OCI-LY3 (cell line): ENCODE data around the gene NELL2.
"Not testable (repeated sequence)": the region's sequence is repeated elsewhere in the genome, so short reads cannot be mapped to it uniquely, and the experiment has no call there.

ENCODE experiments used
- H2AFZ ChIP-seq: fragments of 200-600, 300-600 bp; shearing (Covaris generic); 2 replicates; pipeline ENCODE4 v1.6.0; 2014; ENCODE audit warnings: antibody characterized with exemption, low read depth, low read length
- H3K27ac ChIP-seq: fragments of 200-600, 300-600 bp; sonication (generic); 2 replicates; pipeline ENCODE4 v1.5.1; 2014; ENCODE audit warnings: mild to moderate bottlenecking, low read length, moderate library complexity, mixed read lengths
- H3K27me3 ChIP-seq: fragments of 200-600, 300-600 bp; sonication (generic); 2 replicates; pipeline ENCODE4 v1.6.1; 2014; ENCODE audit warnings: low read depth, low read length, mixed read lengths
- H3K36me3 ChIP-seq: fragments of 200-600, 300-600 bp; sonication (generic); replicated peaks from 2 replicates; pipeline ENCODE3; 2014; ENCODE audit warnings: low read depth, low read length, mixed read lengths
- H3K4me1 ChIP-seq: fragments of 300-600, 200-600 bp; sonication (generic); 2 replicates; pipeline ENCODE4 v1.6.1; 2014; ENCODE audit warnings: low read length, mixed read lengths
- H3K4me2 ChIP-seq: fragments of 200-600, 300-600 bp; sonication (generic); 2 replicates; pipeline ENCODE4 v1.6.1; 2014; ENCODE audit warnings: low read length, mixed read lengths
- H3K4me3 ChIP-seq: fragments of 300-600, 200-600 bp; sonication (generic); 2 replicates; pipeline ENCODE4 v1.5.1; 2014; ENCODE audit warnings: antibody characterized with exemption, mild to moderate bottlenecking, low read length, moderate library complexity
- H3K79me2 ChIP-seq: fragments of 300-600, 200-600 bp; shearing (Covaris generic); 2 replicates; pipeline ENCODE4 v1.6.1; 2014; ENCODE audit warnings: mild to moderate bottlenecking, low read length, mixed read lengths
- H3K9ac ChIP-seq: fragments of 300-600, 200-600 bp; shearing (Covaris generic); 2 replicates; pipeline ENCODE4 v1.6.0; 2014; ENCODE audit warnings: mild to moderate bottlenecking, low read length, moderate library complexity
- H3K9me3 ChIP-seq: fragments of 200-600, 300-600 bp; shearing (Covaris generic); 2 replicates; pipeline ENCODE4 v1.6.1; 2014; ENCODE audit warnings: low read length, mixed read lengths; ENCODE audit not compliant: insufficient read depth
- H4K20me1 ChIP-seq: fragments of 200-600, 300-600 bp; sonication (generic); 2 replicates; pipeline ENCODE4 v1.6.1; 2016; ENCODE audit warnings: low read length, mixed read lengths; ENCODE audit not compliant: insufficient read depth
- EZH2phosphoT487 ChIP-seq: fragments of 200-600 bp; shearing (Covaris generic); IDR thresholded peaks from 2 replicates; pipeline ENCODE4 v1.6.1; 2018; ENCODE audit warnings: antibody characterized with exemption, mixed run types, low read depth
- TF ChIP-seq, protein P1 (sequence below): fragments of 200-600, 300-600 bp; sonication (generic); IDR thresholded peaks from 2 replicates; pipeline ENCODE4 v1.5.1; 2014; ENCODE audit warnings: antibody characterized with exemption, low read length, low read depth

The NELL2 gene

DNA sequence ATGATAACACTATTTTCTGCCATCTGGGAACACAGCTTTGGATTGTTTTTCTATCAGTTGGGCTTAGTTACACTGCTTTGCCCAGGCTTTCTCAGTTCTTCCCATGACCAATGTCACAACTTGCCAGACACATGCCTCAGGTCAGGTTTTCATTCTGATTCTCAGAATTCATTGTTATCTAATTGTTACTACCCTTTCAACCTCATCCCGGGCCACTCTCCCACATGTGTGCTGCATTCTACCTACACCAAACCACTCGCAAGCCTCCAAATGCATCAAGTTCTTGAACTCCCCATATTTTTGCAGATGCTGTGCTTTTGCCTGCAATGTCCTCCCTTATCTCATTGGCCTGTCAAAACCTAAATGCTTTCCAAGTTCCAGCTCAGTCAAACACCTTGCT, 36.3 kb downstream of the NELL2 start:
- Histone ChIP-seq H2AFZ (no peak overlapping the region), H3K9ac (no peak overlapping the region), H3K27me3 (no peaks in the 10 kb centered on the region), H4K20me1 (no peaks in the 10 kb centered on the region), H3K4me1 (no peaks in the 10 kb centered on the region), H3K4me2 (no peak overlapping the region), H3K36me3 (no peaks in the 10 kb centered on the region), H3K9me3 (no peaks in the 10 kb centered on the region), H3K4me3 (no peak overlapping the region), H3K79me2 (no peaks in the 10 kb centered on the region), H3K27ac (no peak overlapping the region)
- TF ChIP-seq, protein P1, sequence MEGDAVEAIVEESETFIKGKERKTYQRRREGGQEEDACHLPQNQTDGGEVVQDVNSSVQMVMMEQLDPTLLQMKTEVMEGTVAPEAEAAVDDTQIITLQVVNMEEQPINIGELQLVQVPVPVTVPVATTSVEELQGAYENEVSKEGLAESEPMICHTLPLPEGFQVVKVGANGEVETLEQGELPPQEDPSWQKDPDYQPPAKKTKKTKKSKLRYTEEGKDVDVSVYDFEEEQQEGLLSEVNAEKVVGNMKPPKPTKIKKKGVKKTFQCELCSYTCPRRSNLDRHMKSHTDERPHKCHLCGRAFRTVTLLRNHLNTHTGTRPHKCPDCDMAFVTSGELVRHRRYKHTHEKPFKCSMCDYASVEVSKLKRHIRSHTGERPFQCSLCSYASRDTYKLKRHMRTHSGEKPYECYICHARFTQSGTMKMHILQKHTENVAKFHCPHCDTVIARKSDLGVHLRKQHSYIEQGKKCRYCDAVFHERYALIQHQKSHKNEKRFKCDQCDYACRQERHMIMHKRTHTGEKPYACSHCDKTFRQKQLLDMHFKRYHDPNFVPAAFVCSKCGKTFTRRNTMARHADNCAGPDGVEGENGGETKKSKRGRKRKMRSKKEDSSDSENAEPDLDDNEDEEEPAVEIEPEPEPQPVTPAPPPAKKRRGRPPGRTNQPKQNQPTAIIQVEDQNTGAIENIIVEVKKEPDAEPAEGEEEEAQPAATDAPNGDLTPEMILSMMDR: no peak
- no peak for TF ChIP-seq EZH2phosphoT487

DNA sequence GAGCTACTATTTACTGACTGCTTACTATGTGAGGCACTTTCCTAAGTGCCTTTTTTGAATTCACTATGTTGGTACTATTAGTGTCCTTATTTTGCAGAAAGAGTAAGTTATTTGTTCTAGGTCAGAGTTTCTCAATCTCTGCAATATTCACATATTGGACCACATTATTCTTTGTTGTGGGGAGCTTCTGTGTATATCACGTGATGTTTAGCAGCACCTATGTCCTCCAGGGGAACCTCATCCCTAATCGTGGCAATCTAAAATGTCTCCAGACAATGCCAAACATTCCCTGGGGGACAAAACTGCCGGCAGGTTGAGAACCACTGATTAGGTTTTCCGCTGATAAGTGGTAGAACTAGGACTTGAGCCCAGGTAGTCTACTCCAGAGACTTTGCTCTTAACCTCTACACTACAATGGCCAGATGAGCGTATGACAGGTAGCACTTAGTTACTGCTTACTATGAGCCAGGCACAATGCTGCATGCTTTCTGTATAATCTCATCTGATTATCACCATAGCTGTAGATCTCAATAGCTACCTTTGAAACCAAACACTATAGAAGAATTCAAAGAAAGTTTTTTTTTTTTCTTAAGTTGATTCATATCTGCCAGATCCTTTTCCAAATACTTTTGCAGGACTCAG, 38.9 kb downstream of the NELL2 start:
- H3K79me2 ChIP-seq: no peaks in the 10 kb centered on the region
- no peak overlapping the region for H3K4me3 ChIP-seq
- H4K20me1 ChIP-seq: no peaks in the 10 kb centered on the region
- H3K27me3 ChIP-seq: no peaks in the 10 kb centered on the region
- H3K4me1 ChIP-seq: no peaks in the 10 kb centered on the region
- H3K4me2 ChIP-seq: no peak overlapping the region
- H3K27ac ChIP-seq: no peak overlapping the region
- TF ChIP-seq, protein P1: no peak
- TF ChIP-seq EZH2phosphoT487: no peak
- H3K36me3 ChIP-seq: no peaks in the 10 kb centered on the region
- no peaks in the 10 kb centered on the region for H3K9me3 ChIP-seq
- no peak overlapping the region for H2AFZ ChIP-seq
- H3K9ac ChIP-seq: no peak overlapping the region

DNA sequence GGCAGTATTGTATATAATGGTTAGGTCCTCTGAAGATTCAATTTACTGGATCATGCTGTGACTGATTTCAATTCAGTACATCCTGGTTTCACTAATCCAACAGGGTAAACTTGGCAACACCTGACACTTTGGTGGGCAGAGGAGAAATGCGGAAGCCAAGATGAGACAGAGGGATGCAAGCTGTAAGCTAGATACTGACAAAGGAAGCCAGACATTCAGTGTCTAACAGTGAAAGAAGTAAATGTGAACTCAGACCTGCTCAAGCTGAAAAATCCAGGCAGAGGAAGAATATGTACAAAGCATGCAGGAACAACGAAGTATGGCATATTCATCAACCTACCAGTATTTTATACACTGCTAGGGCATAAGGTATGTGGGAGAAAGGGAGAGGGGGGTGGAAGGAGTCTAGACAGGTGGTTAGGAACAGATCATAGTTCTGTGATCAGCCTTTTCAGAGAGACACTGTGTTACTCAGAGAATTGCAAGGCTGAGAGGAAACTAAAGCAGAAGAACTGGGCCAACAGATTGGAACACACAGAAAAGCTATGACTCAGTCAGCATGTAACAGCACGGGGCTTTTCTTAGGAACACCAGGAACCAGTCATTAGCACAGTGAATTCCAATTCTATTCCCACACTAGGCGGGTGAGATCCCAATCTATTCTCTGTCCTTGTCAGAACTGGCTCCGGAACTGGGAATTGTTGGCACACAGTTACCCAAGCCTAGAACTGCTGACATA, 40.3 kb downstream of the NELL2 start:
- no peak for TF ChIP-seq EZH2phosphoT487
- TF ChIP-seq, protein P1: no peak
- Histone ChIP-seq H3K79me2 (no peaks in the 10 kb centered on the region), H3K36me3 (no peaks in the 10 kb centered on the region), H3K4me1 (no peaks in the 10 kb centered on the region), H3K4me2 (no peak overlapping the region), H3K9me3 (no peaks in the 10 kb centered on the region), H2AFZ (no peak overlapping the region), H3K27me3 (no peaks in the 10 kb centered on the region), H4K20me1 (no peaks in the 10 kb centered on the region), H3K27ac (no peak overlapping the region), H3K9ac (no peak overlapping the region), H3K4me3 (no peak overlapping the region)

DNA sequence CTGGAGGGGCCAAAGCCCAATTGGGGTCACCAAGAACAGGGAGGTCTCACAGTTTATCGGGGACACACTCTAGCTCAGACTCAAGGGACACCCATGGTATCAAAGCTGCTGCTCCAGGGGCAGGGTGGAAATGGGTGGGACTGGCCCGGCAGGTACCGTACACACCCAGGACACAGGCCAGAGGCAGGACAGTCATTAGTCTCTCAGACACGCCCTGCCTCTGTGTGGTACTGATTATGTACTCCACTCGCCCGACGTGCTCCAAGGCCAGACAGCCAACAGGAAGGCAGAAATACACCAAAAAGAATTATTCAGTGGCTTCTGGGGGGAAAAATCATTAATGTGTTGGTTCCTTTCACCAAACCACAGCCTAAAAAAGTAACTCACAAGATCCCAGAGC, 41.1 kb downstream of the NELL2 start:
- not testable (repeated sequence) for H3K9me3 ChIP-seq, H3K4me3 ChIP-seq

More for the DNA sequence above, 41.1 kb downstream of the NELL2 start:
- H3K27me3 ChIP-seq, H2AFZ ChIP-seq, H3K4me2 ChIP-seq, H3K27ac ChIP-seq, H4K20me1 ChIP-seq, H3K9ac ChIP-seq, H3K4me1 ChIP-seq, H3K79me2 ChIP-seq, H3K36me3 ChIP-seq: not testable (repeated sequence)
